CD14-positive monocyte (primary cell): ENCODE results near the gene TPPP. TPM values are rescaled to one million over a fixed set of nuclear protein-coding genes. Genes with fewer than 3 reads are reported as not detected.
A peak's percentile ranks its signal among the peaks of the same experiment; 100 is the strongest.

Experiments
- DNase-seq, 3 donors: peaks; one replicate each; pipeline ENCODE4 v3.0.0-alpha.2; 2011 to 2022
- H2AFZ ChIP-seq: 2 replicates; pipeline ENCODE4 v1.6.0; 2012; ENCODE audit warnings: mild to moderate bottlenecking, low read depth, low read length, inconsistent platforms; ENCODE audit not compliant: insufficient read depth, poor library complexity, severe bottlenecking
- H3K27ac ChIP-seq, 2 donors: 1 replicate in 1 of 2; 2 replicates in 1 of 2; pipeline ENCODE4 v1.5.1; 2012 to 2013; ENCODE audit warnings: low read length in 2 of 2, control low read depth in 1 of 2, inconsistent platforms in 1 of 2, low read depth in 1 of 2, mild to moderate bottlenecking in 1 of 2
- H3K27me3 ChIP-seq, 2 donors: one replicate each; pipeline versions ENCODE4 v1.6.0 to v1.6.1; 2011 to 2013; ENCODE audit warnings: low read length in 2 of 2; ENCODE audit not compliant: control insufficient read depth in 2 of 2, insufficient read depth in 2 of 2
- H3K36me3 ChIP-seq, 2 donors: replicated peaks in 1 of 2; 1 replicate in 1 of 2; 2 replicates in 1 of 2; pipeline versions ENCODE4 v1.5.1 to v1.6.1; 2012 to 2013; ENCODE audit warnings: low read length in 2 of 2, control low read depth in 1 of 2, inconsistent platforms in 1 of 2, mild to moderate bottlenecking in 1 of 2; ENCODE audit not compliant: insufficient read depth in 2 of 2, control insufficient read depth in 1 of 2
- H3K4me1 ChIP-seq, 2 donors: 1 replicate in 1 of 2; 2 replicates in 1 of 2; pipeline versions ENCODE4 v1.5.1 to v1.6.1; 2012 to 2013; ENCODE audit warnings: low read length in 2 of 2, control low read depth in 1 of 2, inconsistent platforms in 1 of 2, mild to moderate bottlenecking in 1 of 2, moderate library complexity in 1 of 2; ENCODE audit not compliant: insufficient read depth in 2 of 2, control insufficient read depth in 1 of 2
- H3K4me2 ChIP-seq: replicated peaks from 2 replicates; pipeline ENCODE3; 2012; ENCODE audit warnings: low read length, moderate library complexity, mild to moderate bottlenecking; ENCODE audit not compliant: poor library complexity, severe bottlenecking; ENCODE audit errors: extremely low read depth
- H3K4me3 ChIP-seq, 3 experiments: fragments of 200-600 bp in 1 of 3; sonication (generic) in 1 of 3; replicated peaks in 1 of 3; 1 replicate in 2 of 3; 2 replicates in 1 of 3; pipeline ENCODE4 v1.5.1; 2011 to 2013; ENCODE audit warnings: low read length in 3 of 3, mild to moderate bottlenecking in 3 of 3, control low read depth in 2 of 3, low read depth in 2 of 3, inconsistent platforms in 1 of 3, moderate library complexity in 1 of 3
- H3K79me2 ChIP-seq: 2 replicates; pipeline ENCODE4 v1.6.0; 2012; ENCODE audit warnings: mild to moderate bottlenecking, control low read depth, inconsistent platforms, low read length, moderate library complexity; ENCODE audit not compliant: insufficient read depth
- H3K9ac ChIP-seq: 2 replicates; pipeline ENCODE4 v1.6.0; 2017; ENCODE audit warnings: low read length, mild to moderate bottlenecking; ENCODE audit not compliant: insufficient read depth, poor library complexity, severe bottlenecking
- H3K9me3 ChIP-seq, 2 donors: replicated peaks in 1 of 2; 1 replicate in 1 of 2; 2 replicates in 1 of 2; pipeline versions ENCODE4 v1.5.1 to v1.6.1; 2012 to 2013; ENCODE audit warnings: low read length in 2 of 2, control low read depth in 1 of 2; ENCODE audit not compliant: control insufficient read depth in 1 of 2, insufficient read depth in 1 of 2
- H4K20me1 ChIP-seq: 2 replicates; pipeline ENCODE4 v1.6.0; 2012; ENCODE audit warnings: mild to moderate bottlenecking, low read length, control low read depth, moderate library complexity; ENCODE audit not compliant: insufficient read depth
- H3K27ac Mint-ChIP-seq, 7 donors: one replicate each; pipeline ENCODE4 v1.8.0; 2020; ENCODE audit warnings: mild to moderate bottlenecking in 7 of 7, mixed read lengths in 7 of 7, moderate library complexity in 6 of 7, inconsistent platforms in 2 of 7
- H3K27me3 Mint-ChIP-seq, 3 donors: one replicate each; pipeline ENCODE4 v1.8.0; 2021 to 2022; ENCODE audit warnings: low read depth in 3 of 3, mild to moderate bottlenecking in 3 of 3, mixed read lengths in 3 of 3, moderate library complexity in 3 of 3, inconsistent platforms in 1 of 3
- H3K36me3 Mint-ChIP-seq, 2 donors: one replicate each; pipeline ENCODE4 v1.8.0; 2020; ENCODE audit warnings: mixed read lengths in 2 of 2, inconsistent platforms in 1 of 2, mild to moderate bottlenecking in 1 of 2
- H3K4me1 Mint-ChIP-seq: one replicate; pipeline ENCODE4 v1.8.0; 2020; ENCODE audit warnings: mild to moderate bottlenecking, mixed read lengths
- H3K4me3 Mint-ChIP-seq, 2 donors: one replicate each; pipeline ENCODE4 v1.8.0; 2020; ENCODE audit warnings: mild to moderate bottlenecking in 2 of 2, mixed read lengths in 2 of 2, moderate library complexity in 1 of 2
- H3K9me3 Mint-ChIP-seq, 7 donors: one replicate each; pipeline ENCODE4 v1.8.0; 2020 to 2022; ENCODE audit warnings: mixed read lengths in 7 of 7, mild to moderate bottlenecking in 6 of 7, moderate library complexity in 6 of 7, inconsistent platforms in 2 of 7
- CTCF ChIP-seq: fragments of 200-600 bp; IDR thresholded peaks from one replicate; pipeline ENCODE4 v1.8.0; 2022; ENCODE audit warnings: antibody characterized with exemption, mild to moderate bottlenecking
- WGBS: methylation state at CpG from one replicate; pipeline ENCODE4 v1.1.5; 2013; ENCODE audit warnings: missing lambda C conversion rate; ENCODE audit not compliant: insufficient coverage; 5-methylcytosine and 5-hydroxymethylcytosine counted together
- intact Hi-C, 2 donors: fragments of 100-400 bp; cut with micrococcal nuclease; formaldehyde crosslinking; loops; one replicate each; pipeline versions ENCODE4 v1.15.0 to v1.15.1; 2023
- polyA plus RNA-seq, 3 donors: library from polyadenylated mRNA; depleted of rRNA in 1 of 3; unstranded in 2 of 3; stranded (reverse) in 1 of 3; fragments of 300-500 nt in 2 of 3; fragments of >200 nt in 1 of 3; fragmentation: Illumina TruSeq in 2 of 3; gene quantifications; 1 replicate in 2 of 3; 2 replicates in 1 of 3; pipeline ENCODE4 v1.2.3, GENCODE V29; 2012 to 2021

TPPP gene
- polyA plus RNA-seq, 3 donors = 0.02 to 0.17 (median 0.06) TPM

- H3K27ac ChIP-seq = no peak overlapping the region
- no peaks in the 10 kb centered on the region for H3K79me2 ChIP-seq
- H3K27me3 Mint-ChIP-seq = peaks cover 3 to 38% (median 10%) of the 10 kb centered on the region in 3 donors
- WGBS = 92% methylated on average over 19 of the region's 22 CpGs
- no peak for TF ChIP-seq CTCF
- no peak overlapping the region for H3K4me3 ChIP-seq
- H3K4me1 ChIP-seq = no peaks in the 10 kb centered on the region
- no peak overlapping the region for H2AFZ ChIP-seq
- peaks cover 0 to 2% (median 0%) of the 10 kb centered on the region in 7 donors for H3K9me3 Mint-ChIP-seq
- no peaks in the 10 kb centered on the region for H3K9me3 ChIP-seq
- DNase-seq = no peak
- H3K4me2 ChIP-seq = no peak overlapping the region
- H3K36me3 Mint-ChIP-seq = peaks cover 6 to 8% of the 10 kb centered on the region in 2 donors
- H4K20me1 ChIP-seq = no peaks in the 10 kb centered on the region
- H3K27me3 ChIP-seq = peaks cover 0 to 17% of the 10 kb centered on the region in 2 donors
- H3K4me3 Mint-ChIP-seq = no peak overlapping the region
- H3K4me1 Mint-ChIP-seq = peaks cover 4% of the 10 kb centered on the region
- H3K27ac Mint-ChIP-seq = no peak overlapping the region
- intact Hi-C loops = loop anchor here (5.0 to 10.0 kb wide), 2 partner anchors 232 to 235 kb away; no protein-coding TSS in a partner anchor
- H3K9ac ChIP-seq = no peak overlapping the region
- no peaks in the 10 kb centered on the region for H3K36me3 ChIP-seq
Observed at GRCh38 chr5:669842-670395, 23.2 kb downstream of the TPPP start.

- peak in 1 of 3 donors; percentile 21 for DNase-seq
- H3K36me3 Mint-ChIP-seq = peaks cover 7 to 10% of the 10 kb centered on the region in 2 donors
- Histone ChIP-seq H3K79me2 (no peaks in the 10 kb centered on the region), H3K4me1 (no peaks in the 10 kb centered on the region), H4K20me1 (no peaks in the 10 kb centered on the region), H3K9ac (no peak overlapping the region), H3K4me3 (no peak overlapping the region), H3K36me3 (no peaks in the 10 kb centered on the region), H3K27me3 (peaks cover 0 to 17% of the 10 kb centered on the region in 2 donors), H2AFZ (no peak overlapping the region), H3K9me3 (no peaks in the 10 kb centered on the region), H3K4me2 (no peak overlapping the region), H3K27ac (no peak overlapping the region)
- peaks cover 0 to 2% (median 0%) of the 10 kb centered on the region in 7 donors for H3K9me3 Mint-ChIP-seq
- peaks cover 3 to 35% (median 10%) of the 10 kb centered on the region in 3 donors for H3K27me3 Mint-ChIP-seq
- intact Hi-C loops = loop anchor here in 1 of 2 donors (10.0 kb wide), 1 partner anchor 236 kb away; no protein-coding TSS in a partner anchor
- peak overlapping the region in 1 of 7 donors; percentile 48 for H3K27ac Mint-ChIP-seq
- H3K4me3 Mint-ChIP-seq = no peak overlapping the region
- WGBS = 65% methylated on average over 27 of the region's 40 CpGs
- TF ChIP-seq CTCF = peak; percentile 86
- peaks cover 4% of the 10 kb centered on the region for H3K4me1 Mint-ChIP-seq
Observed at GRCh38 chr5:669111-669841, 23.9 kb downstream of the TPPP start.
